ENCODE data around the gene TNS1. TPM values are rescaled to one million over a fixed set of nuclear protein-coding genes. Genes with fewer than 3 reads are reported as not detected.

The TNS1 gene
- total RNA-seq, 1 donor from 2014 or later = 7.9 TPM

DNA sequence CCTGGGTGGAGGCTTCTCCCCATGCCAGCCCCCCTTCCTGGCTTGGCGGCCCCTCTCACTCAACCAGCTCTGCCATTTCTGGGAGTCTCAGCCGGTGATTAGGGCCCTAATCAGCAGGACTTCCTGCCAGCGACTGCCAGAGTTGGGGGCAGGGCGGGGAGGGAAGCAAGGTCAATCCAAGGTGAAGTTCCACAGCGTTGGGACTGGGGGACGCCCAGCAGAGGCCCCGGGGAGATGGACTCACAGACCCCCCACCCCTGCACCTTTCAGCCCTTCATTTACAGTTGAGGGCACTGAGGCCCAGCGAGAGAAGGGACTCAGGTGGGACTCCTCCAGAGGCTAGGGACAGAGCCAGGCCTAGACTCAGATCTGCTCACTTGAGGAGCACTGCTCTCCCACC is 65.3 kb downstream of the TNS1 start:
- no peaks in the 10 kb centered on the region for H3K9me3 Mint-ChIP-seq (ENCODE audit: low read depth)
- H3K4me3 Mint-ChIP-seq (ENCODE audit: low read depth) = no peak overlapping the region
- H3K27ac Mint-ChIP-seq = peak overlapping the region; percentile 71
- TF ChIP-seq, protein P1, sequence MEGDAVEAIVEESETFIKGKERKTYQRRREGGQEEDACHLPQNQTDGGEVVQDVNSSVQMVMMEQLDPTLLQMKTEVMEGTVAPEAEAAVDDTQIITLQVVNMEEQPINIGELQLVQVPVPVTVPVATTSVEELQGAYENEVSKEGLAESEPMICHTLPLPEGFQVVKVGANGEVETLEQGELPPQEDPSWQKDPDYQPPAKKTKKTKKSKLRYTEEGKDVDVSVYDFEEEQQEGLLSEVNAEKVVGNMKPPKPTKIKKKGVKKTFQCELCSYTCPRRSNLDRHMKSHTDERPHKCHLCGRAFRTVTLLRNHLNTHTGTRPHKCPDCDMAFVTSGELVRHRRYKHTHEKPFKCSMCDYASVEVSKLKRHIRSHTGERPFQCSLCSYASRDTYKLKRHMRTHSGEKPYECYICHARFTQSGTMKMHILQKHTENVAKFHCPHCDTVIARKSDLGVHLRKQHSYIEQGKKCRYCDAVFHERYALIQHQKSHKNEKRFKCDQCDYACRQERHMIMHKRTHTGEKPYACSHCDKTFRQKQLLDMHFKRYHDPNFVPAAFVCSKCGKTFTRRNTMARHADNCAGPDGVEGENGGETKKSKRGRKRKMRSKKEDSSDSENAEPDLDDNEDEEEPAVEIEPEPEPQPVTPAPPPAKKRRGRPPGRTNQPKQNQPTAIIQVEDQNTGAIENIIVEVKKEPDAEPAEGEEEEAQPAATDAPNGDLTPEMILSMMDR (IDR thresholded peaks at IDR 0.05; ENCODE audit: unreplicated experiment) = no peak
- no peaks in the 10 kb centered on the region for H3K36me3 Mint-ChIP-seq (ENCODE audit: insufficient read depth)
- H3K4me1 Mint-ChIP-seq (ENCODE audit: low read depth) = peaks cover 28% of the 10 kb centered on the region
- no peak for DNase-seq (ENCODE audit: low spot score, unreplicated experiment)
- peaks cover 12% of the 10 kb centered on the region for H3K27me3 Mint-ChIP-seq

DNA sequence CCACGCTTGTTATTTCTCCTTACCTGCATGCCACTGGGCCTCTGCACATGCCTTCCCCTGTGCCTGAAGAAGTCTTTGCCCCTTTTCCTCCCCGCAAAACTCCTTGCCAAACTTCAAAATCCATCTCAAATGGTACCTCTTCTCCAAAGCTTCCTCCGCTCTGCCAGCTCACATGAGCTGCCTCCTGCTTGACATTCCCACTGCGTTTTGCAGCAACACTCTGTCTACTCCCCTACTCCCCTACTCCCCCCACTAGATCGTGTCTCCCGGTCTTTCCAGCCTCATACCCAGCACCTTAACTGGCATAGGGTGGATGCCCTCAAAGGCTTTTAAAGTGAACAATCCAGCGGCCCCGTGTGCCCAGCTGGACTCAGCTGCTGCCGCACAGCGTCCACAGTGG is 65.8 kb downstream of the TNS1 start:
- no peaks in the 10 kb centered on the region for H3K36me3 Mint-ChIP-seq (ENCODE audit: insufficient read depth)
- H3K27ac Mint-ChIP-seq = no peak overlapping the region
- TF ChIP-seq, protein P1 (IDR thresholded peaks at IDR 0.05; ENCODE audit: unreplicated experiment) = no peak
- peaks cover 27% of the 10 kb centered on the region for H3K4me1 Mint-ChIP-seq (ENCODE audit: low read depth)
- no peak for DNase-seq (ENCODE audit: low spot score, unreplicated experiment)
- H3K9me3 Mint-ChIP-seq (ENCODE audit: low read depth) = no peaks in the 10 kb centered on the region
- H3K27me3 Mint-ChIP-seq = peaks cover 12% of the 10 kb centered on the region
- peak overlapping the region; percentile 47 for H3K4me3 Mint-ChIP-seq (ENCODE audit: low read depth)

DNA sequence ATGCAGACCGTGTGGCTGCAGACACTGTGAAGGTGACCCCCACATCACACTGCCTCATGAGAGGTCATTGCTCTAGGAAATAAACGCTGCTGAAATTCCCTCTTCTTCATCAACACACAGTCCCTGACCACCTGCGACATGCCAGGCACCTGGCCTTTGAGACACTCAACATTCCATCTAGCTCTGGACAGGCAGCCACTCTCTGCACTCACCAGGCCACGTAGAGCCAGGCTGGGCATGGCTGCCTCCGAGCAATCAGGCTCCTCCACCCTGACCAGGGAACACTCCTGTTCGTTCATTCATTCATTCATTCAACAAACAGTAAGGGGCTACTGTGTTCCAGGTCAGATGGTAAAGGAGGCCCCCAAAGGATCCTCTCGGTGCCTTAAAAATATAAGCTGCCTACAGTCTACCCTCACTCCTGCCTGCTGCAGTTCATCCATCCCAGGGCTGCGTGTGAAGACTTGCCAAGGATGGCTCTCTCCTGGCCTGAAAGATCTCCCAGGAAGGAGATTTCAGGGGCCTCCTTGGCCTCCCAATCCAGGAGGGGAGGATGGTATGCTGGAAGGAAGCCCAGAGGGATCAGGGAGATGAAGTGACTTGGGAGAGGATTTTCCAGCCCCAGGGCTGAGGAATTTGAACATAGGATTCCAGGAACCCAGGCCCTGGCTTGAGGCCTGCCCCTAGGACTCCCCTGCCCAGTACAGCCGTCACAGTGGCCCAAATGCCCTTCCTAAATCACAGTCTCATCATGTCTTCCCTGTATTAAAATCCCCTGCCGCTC is 66.7 kb downstream of the TNS1 start:
- Mint-ChIP-seq H3K9me3 (ENCODE audit: low read depth) (no peaks in the 10 kb centered on the region), H3K4me1 (ENCODE audit: low read depth) (peaks cover 27% of the 10 kb centered on the region), H3K36me3 (ENCODE audit: insufficient read depth) (no peaks in the 10 kb centered on the region), H3K4me3 (ENCODE audit: low read depth) (no peak overlapping the region), H3K27me3 (peaks cover 12% of the 10 kb centered on the region), H3K27ac (no peak overlapping the region)
- DNase-seq (ENCODE audit: low spot score, unreplicated experiment) = no peak
- TF ChIP-seq, protein P1 (IDR thresholded peaks at IDR 0.05; ENCODE audit: unreplicated experiment) = no peak

DNA sequence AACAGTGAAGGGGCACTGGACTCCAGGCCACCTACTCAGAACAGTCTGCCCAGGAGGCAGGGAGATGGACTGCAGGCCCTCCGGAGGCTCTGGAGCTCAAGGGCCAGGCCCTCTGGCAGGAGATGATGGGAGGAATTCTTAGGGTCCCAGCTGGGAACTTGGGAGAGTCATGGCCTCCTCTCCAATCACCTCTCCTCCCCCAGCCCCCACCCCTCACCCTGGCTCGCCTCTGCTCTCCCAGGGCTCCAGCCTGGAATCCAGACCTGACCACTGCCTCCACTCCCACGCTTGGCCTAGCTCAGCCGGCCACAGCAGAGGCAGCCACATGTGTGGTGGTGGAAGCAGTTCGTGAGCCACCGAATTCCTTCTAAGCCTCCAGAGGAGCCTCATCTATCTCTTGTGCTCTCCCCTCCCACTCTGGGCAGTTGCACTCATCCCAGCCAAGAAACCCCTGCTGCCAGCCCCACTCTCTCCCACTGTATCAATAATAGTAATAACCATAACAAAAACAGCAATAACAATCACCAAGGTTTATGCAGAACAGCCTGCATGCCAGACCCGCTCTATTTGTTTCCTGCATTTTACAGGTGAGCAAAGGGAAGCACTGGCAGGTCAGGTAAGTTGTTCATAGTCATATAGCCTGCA is 67.4 kb downstream of the TNS1 start:
- H3K27me3 Mint-ChIP-seq = peaks cover 13% of the 10 kb centered on the region
- DNase-seq (ENCODE audit: low spot score, unreplicated experiment) = no peak
- TF ChIP-seq, protein P1 (IDR thresholded peaks at IDR 0.05; ENCODE audit: unreplicated experiment) = no peak
- H3K4me3 Mint-ChIP-seq (ENCODE audit: low read depth) = no peak overlapping the region
- no peaks in the 10 kb centered on the region for H3K36me3 Mint-ChIP-seq (ENCODE audit: insufficient read depth)
- no peaks in the 10 kb centered on the region for H3K9me3 Mint-ChIP-seq (ENCODE audit: low read depth)
- peaks cover 27% of the 10 kb centered on the region for H3K4me1 Mint-ChIP-seq (ENCODE audit: low read depth)
- H3K27ac Mint-ChIP-seq = no peak overlapping the region

DNA sequence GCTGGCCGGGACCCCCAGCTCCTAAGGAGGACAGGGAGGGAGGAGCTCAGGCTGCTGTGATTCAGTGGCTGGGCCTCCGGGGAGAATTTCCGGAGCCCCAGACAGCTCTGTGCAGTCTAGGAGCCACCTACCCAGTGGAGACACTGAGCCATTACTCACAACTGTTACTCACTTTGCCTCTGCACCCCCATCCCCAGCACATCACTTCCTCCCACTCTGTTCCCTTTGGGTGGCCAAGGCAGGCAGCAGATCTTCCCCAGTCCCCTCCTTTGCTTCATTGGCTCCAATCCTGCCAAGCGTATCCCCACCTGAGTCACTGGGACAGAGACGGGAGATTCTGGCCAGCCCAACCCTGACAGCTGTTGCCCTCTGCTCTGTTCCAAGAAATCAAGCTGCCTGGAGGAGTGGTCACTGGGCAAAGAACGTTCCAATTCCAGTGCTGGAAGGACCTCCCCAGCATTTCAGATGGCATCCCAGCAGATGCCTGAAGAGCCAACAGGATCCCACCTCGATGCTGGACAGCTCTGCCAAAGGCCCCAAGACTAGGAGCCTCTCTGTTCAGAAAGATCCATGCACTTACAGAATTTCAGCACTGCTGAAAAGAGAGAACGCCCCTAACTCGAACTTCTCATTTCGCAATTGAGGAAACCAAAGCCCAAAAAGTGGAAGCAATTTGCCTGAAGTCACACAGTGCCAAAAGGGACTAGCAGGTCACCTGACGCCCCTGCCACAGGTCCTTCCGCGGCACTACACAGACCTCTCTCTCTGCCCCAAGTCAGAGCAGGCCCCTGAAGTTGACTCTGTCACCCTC is 68.3 kb downstream of the TNS1 start:
- TF ChIP-seq, protein P1 (IDR thresholded peaks at IDR 0.05; ENCODE audit: unreplicated experiment) = no peak
- Mint-ChIP-seq H3K36me3 (ENCODE audit: insufficient read depth) (no peaks in the 10 kb centered on the region), H3K27ac (no peak overlapping the region), H3K4me3 (ENCODE audit: low read depth) (no peak overlapping the region), H3K4me1 (ENCODE audit: low read depth) (peaks cover 27% of the 10 kb centered on the region), H3K27me3 (peaks cover 16% of the 10 kb centered on the region), H3K9me3 (ENCODE audit: low read depth) (no peaks in the 10 kb centered on the region)
- DNase-seq (ENCODE audit: low spot score, unreplicated experiment) = no peak
